Neural cell (in vitro differentiated cells): ENCODE data around the gene RAI1. TPM values are rescaled to one million over a fixed set of nuclear protein-coding genes. Genes with fewer than 3 reads are reported as not detected.

ENCODE experiments used
- H2AFZ ChIP-seq: fragments of 200-600, 300-800 bp; sonication (generic), shearing (Covaris generic); 2 replicates; pipeline ENCODE4 v1.6.0; 2014; ENCODE audit warnings: low read depth, mild to moderate bottlenecking, antibody characterized with exemption, low read length, moderate library complexity
- H3F3A ChIP-seq: fragments of 200-600 bp; shearing (Covaris generic); 2 replicates; pipeline ENCODE4 v1.6.1; 2016; ENCODE audit warnings: mild to moderate bottlenecking, moderate library complexity, mixed read lengths, antibody characterized with exemption, low read length; ENCODE audit not compliant: insufficient read depth, poor library complexity, severe bottlenecking
- H3K27ac ChIP-seq: fragments of 200-600, 300-800 bp; sonication (generic), shearing (Covaris generic); 2 replicates; pipeline ENCODE4 v1.5.1; 2014; ENCODE audit warnings: mild to moderate bottlenecking, low read length, moderate library complexity
- H3K27me3 ChIP-seq: fragments of 300-800, 200-600 bp; sonication (generic), shearing (Covaris generic); 2 replicates; pipeline ENCODE4 v1.6.0; 2014; ENCODE audit warnings: mild to moderate bottlenecking, low read depth, low read length, moderate library complexity; ENCODE audit not compliant: insufficient read depth
- H3K36me3 ChIP-seq: fragments of 300-800, 200-600 bp; sonication (generic), shearing (Covaris generic); 2 replicates; pipeline ENCODE4 v1.5.1; 2014; ENCODE audit warnings: mild to moderate bottlenecking, antibody characterized with exemption, low read length, moderate library complexity; ENCODE audit not compliant: insufficient read depth
- H3K4me2 ChIP-seq: fragments of 300-800, 200-600 bp; sonication (generic), shearing (Covaris generic); 2 replicates; pipeline ENCODE4 v1.6.0; 2014; ENCODE audit warnings: mild to moderate bottlenecking, low read length
- H3K4me3 ChIP-seq: fragments of 300-800, 200-600 bp; sonication (generic), shearing (Covaris generic); 2 replicates; pipeline ENCODE4 v1.5.1; 2014; ENCODE audit warnings: mild to moderate bottlenecking, low read length, moderate library complexity
- H3K79me2 ChIP-seq: fragments of 200-600 bp; shearing (Covaris generic); replicated peaks from 2 replicates; pipeline ENCODE4 v1.6.0; 2014; ENCODE audit warnings: mild to moderate bottlenecking, low read length, moderate library complexity; ENCODE audit not compliant: insufficient read depth
- H3K9ac ChIP-seq: fragments of 300-800, 200-600 bp; sonication (generic), shearing (Covaris generic); 2 replicates; pipeline ENCODE4 v1.6.1; 2016; ENCODE audit warnings: mild to moderate bottlenecking, low read length, mixed read lengths
- H3K9me2 ChIP-seq: fragments of 200-600 bp; shearing (Covaris generic); 2 replicates; pipeline ENCODE4 v1.6.1; 2016; ENCODE audit warnings: mild to moderate bottlenecking, low read length, mixed read lengths; ENCODE audit not compliant: insufficient read depth
- H3K9me3 ChIP-seq: fragments of 200-600, 300-800 bp; sonication (generic), shearing (Covaris generic); 2 replicates; pipeline ENCODE4 v1.6.1; 2016; ENCODE audit warnings: mild to moderate bottlenecking, mixed run types, low read length, moderate library complexity, mixed read lengths
- H4K20me1 ChIP-seq: fragments of 200-600 bp; shearing (Covaris generic); 2 replicates; pipeline ENCODE4 v1.6.1; 2016; ENCODE audit warnings: mild to moderate bottlenecking, mixed run types; ENCODE audit not compliant: insufficient read depth
- EP300 ChIP-seq: fragments of 450-650 bp; conservative IDR thresholded peaks from 2 replicates; pipeline ENCODE4 v1.6.1; 2014; ENCODE audit warnings: antibody characterized with exemption, mild to moderate bottlenecking, moderate library complexity; ENCODE audit not compliant: poor library complexity, severe bottlenecking
- EZH2 ChIP-seq: fragments of 200-600, 300-800 bp; shearing (Covaris generic), sonication (generic); IDR thresholded peaks from 2 replicates; pipeline ENCODE4 v1.6.1; 2014; ENCODE audit warnings: antibody characterized with exemption, low read length, borderline replicate concordance, mild to moderate bottlenecking; ENCODE audit not compliant: insufficient read depth, poor library complexity, severe bottlenecking
- MXI1 ChIP-seq: fragments of 450-650 bp; conservative IDR thresholded peaks from 2 replicates; pipeline ENCODE4 v1.6.1; 2014; ENCODE audit warnings: antibody characterized with exemption, mild to moderate bottlenecking; ENCODE audit not compliant: poor library complexity, severe bottlenecking
- POLR2AphosphoS5 ChIP-seq: IDR thresholded peaks from 2 replicates; pipeline ENCODE4 v1.6.1; 2012
- RAD21 ChIP-seq: fragments of 450-650 bp; conservative IDR thresholded peaks from 2 replicates; pipeline ENCODE4 v1.6.1; 2014; ENCODE audit warnings: antibody characterized with exemption, mild to moderate bottlenecking, moderate library complexity
- SMC3 ChIP-seq: fragments of 450-650 bp; conservative IDR thresholded peaks from 2 replicates; pipeline ENCODE4 v1.6.1; 2014; ENCODE audit warnings: antibody characterized with exemption, mild to moderate bottlenecking, moderate library complexity; ENCODE audit not compliant: poor library complexity
- TAF1 ChIP-seq: IDR thresholded peaks from 2 replicates; pipeline ENCODE4 v1.6.1; 2012; ENCODE audit warnings: low read depth
- polyA plus RNA-seq: library from polyadenylated mRNA; depleted of rRNA; stranded (reverse); fragments of >200 nt; gene quantifications from 2 replicates; pipeline ENCODE4 v1.2.3, GENCODE V29; 2014
- TF ChIP-seq, protein P1 (sequence below): fragments of 450-650 bp; IDR thresholded peaks from 2 replicates; pipeline ENCODE4 v1.5.1; 2014; ENCODE audit warnings: antibody characterized with exemption, mild to moderate bottlenecking, moderate library complexity; ENCODE audit not compliant: poor library complexity, severe bottlenecking
- TF ChIP-seq, protein P2 (sequence below): IDR thresholded peaks from 2 replicates; pipeline ENCODE4 v1.6.1; 2012; ENCODE audit warnings: borderline replicate concordance

Gene RAI1
- polyA plus RNA-seq, 1 donor from 2014 or later, result 16.9 TPM

GRCh38 chr17:17774009-17774881 is 93.0 kb downstream of the RAI1 start:
- Histone ChIP-seq H3K27ac (no peak overlapping the region), H4K20me1 (peaks cover 34% of the 10 kb centered on the region), H2AFZ (no peak overlapping the region), H3K4me2 (no peak overlapping the region), H3F3A (no peaks in the 10 kb centered on the region), H3K27me3 (no peaks in the 10 kb centered on the region), H3K36me3 (no peaks in the 10 kb centered on the region), H3K9ac (no peak overlapping the region), H3K9me2 (no peaks in the 10 kb centered on the region), H3K79me2 (peaks cover 88% of the 10 kb centered on the region), H3K9me3 (no peaks in the 10 kb centered on the region), H3K4me3 (no peak overlapping the region)
- TF ChIP-seq TAF1, result no peak
- TF ChIP-seq, protein P1, sequence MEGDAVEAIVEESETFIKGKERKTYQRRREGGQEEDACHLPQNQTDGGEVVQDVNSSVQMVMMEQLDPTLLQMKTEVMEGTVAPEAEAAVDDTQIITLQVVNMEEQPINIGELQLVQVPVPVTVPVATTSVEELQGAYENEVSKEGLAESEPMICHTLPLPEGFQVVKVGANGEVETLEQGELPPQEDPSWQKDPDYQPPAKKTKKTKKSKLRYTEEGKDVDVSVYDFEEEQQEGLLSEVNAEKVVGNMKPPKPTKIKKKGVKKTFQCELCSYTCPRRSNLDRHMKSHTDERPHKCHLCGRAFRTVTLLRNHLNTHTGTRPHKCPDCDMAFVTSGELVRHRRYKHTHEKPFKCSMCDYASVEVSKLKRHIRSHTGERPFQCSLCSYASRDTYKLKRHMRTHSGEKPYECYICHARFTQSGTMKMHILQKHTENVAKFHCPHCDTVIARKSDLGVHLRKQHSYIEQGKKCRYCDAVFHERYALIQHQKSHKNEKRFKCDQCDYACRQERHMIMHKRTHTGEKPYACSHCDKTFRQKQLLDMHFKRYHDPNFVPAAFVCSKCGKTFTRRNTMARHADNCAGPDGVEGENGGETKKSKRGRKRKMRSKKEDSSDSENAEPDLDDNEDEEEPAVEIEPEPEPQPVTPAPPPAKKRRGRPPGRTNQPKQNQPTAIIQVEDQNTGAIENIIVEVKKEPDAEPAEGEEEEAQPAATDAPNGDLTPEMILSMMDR, result peak; percentile 32

- Histone ChIP-seq H3K4me2 (no peak overlapping the region), H2AFZ (no peak overlapping the region), H3K4me3 (no peak overlapping the region), H3K36me3 (no peaks in the 10 kb centered on the region), H3K9me3 (no peaks in the 10 kb centered on the region), H4K20me1 (peaks cover 31% of the 10 kb centered on the region), H3K27me3 (no peaks in the 10 kb centered on the region), H3K27ac (no peak overlapping the region), H3F3A (no peaks in the 10 kb centered on the region), H3K79me2 (peaks cover 87% of the 10 kb centered on the region), H3K9ac (no peak overlapping the region), H3K9me2 (no peaks in the 10 kb centered on the region)
- TF ChIP-seq, protein P2, sequence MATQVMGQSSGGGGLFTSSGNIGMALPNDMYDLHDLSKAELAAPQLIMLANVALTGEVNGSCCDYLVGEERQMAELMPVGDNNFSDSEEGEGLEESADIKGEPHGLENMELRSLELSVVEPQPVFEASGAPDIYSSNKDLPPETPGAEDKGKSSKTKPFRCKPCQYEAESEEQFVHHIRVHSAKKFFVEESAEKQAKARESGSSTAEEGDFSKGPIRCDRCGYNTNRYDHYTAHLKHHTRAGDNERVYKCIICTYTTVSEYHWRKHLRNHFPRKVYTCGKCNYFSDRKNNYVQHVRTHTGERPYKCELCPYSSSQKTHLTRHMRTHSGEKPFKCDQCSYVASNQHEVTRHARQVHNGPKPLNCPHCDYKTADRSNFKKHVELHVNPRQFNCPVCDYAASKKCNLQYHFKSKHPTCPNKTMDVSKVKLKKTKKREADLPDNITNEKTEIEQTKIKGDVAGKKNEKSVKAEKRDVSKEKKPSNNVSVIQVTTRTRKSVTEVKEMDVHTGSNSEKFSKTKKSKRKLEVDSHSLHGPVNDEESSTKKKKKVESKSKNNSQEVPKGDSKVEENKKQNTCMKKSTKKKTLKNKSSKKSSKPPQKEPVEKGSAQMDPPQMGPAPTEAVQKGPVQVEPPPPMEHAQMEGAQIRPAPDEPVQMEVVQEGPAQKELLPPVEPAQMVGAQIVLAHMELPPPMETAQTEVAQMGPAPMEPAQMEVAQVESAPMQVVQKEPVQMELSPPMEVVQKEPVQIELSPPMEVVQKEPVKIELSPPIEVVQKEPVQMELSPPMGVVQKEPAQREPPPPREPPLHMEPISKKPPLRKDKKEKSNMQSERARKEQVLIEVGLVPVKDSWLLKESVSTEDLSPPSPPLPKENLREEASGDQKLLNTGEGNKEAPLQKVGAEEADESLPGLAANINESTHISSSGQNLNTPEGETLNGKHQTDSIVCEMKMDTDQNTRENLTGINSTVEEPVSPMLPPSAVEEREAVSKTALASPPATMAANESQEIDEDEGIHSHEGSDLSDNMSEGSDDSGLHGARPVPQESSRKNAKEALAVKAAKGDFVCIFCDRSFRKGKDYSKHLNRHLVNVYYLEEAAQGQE, result no peak
- TF ChIP-seq EP300, result no peak
- no peak for TF ChIP-seq TAF1
- no peak for TF ChIP-seq SMC3
- TF ChIP-seq RAD21, result no peak
- no peak for TF ChIP-seq MXI1
- no peak for TF ChIP-seq EZH2
- TF ChIP-seq, protein P1, result no peak
- no peak for TF ChIP-seq POLR2AphosphoS5
These were observed 95.6 kb downstream of the RAI1 start for GRCh38 chr17:17776889-17777288.
